H1 (cell line): Measurements from ENCODE around the gene MACROD2. TPM values are rescaled to one million over a fixed set of nuclear protein-coding genes. Genes with fewer than 3 reads are reported as not detected.

Experiments
- BACH1 ChIP-seq: IDR thresholded peaks from 2 replicates; pipeline ENCODE4 v1.6.1; 2012; ENCODE audit warnings: low read length, improper control_type of control experiment
- JUN ChIP-seq: IDR thresholded peaks from 2 replicates; pipeline ENCODE4 v1.6.1; 2011; ENCODE audit warnings: low read depth, mild to moderate bottlenecking, improper control_type of control experiment, low read length
- polyA plus RNA-seq, 7 experiments: library from polyadenylated mRNA; depleted of rRNA in 3 of 7; stranded (reverse) in 5 of 7; unstranded in 2 of 7; fragments of >200 nt in 5 of 7; fragments of 200-250 nt in 2 of 7; gene quantifications; 1 replicate in 5 of 7; 2 replicates in 1 of 7; 4 replicates in 1 of 7; pipeline versions ENCODE4 v1.2.1 to v1.2.3, GENCODE V29; 2011 to 2013; ENCODE audit warnings: missing spikeins in 2 of 7, mixed read lengths in 2 of 7
- total RNA-seq: library from RNA; stranded (reverse); fragmentation: NEBNext Ultra II Directional; extraction: Animal tissue kit (Norgen Biotek cat#: 25700); gene quantifications from 2 replicates; pipeline ENCODE4 v1.2.1, GENCODE V29; 2021

The MACROD2 gene
- total and polyA plus RNA-seq, 2 of the 8 experiments (the other 6 are each of a cell fraction or from before 2014, with no cell fraction given), result 0.70 to 3.9 TPM

GRCh38 chr20:14700639-14700960 lies 705.3 kb downstream of the MACROD2 start (continued):
- TF ChIP-seq JUN (no peak), BACH1 (no peak)
